Measurements from ENCODE around the gene REN. TPM values are rescaled to one million over a fixed set of nuclear protein-coding genes. Genes with fewer than 3 reads are reported as not detected.

Gene REN
- total and polyA plus RNA-seq, 11 donors = not detected

DNA sequence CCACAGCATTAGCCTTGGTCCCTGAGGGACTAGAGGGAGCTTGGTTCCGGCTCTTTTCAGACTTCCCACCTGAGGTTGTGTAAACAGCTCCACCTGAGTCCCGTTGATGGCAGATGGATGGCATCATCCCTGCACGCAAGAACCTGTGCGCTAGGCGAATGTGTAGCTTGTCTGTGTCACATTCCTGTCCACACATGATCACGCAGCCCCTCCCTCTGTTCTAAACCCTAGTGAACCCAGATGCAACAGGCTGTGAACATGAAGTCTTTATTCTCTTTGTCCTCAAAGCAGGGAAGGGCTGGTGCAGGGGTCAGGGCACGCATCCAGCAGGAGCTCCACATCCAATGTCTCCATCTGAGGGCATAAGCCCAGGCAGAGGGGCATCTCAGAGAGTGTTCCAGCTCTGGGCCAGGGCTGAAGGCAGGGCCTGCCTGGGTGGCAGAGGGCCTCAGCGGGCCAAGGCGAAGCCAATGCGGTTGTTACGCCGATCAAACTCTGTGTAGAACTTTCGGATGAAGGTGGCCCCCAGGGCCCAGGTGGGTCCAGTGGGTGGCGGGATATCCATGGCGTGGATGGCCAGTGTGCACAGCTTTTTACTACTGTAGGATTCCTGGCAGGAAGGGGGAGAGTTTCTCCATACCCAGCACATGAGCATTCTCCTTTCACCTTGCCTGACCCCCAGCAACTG lies 11.4 kb downstream of the REN start:
- H3K27me3 ChIP-seq = peaks cover 0 to 10% (median 0%) of the 10 kb centered on the region in 9 donors
- ATAC-seq (no peak), DNase-seq (peak in 1 of 5 donors; percentile 13)
- TF ChIP-seq, protein P1, sequence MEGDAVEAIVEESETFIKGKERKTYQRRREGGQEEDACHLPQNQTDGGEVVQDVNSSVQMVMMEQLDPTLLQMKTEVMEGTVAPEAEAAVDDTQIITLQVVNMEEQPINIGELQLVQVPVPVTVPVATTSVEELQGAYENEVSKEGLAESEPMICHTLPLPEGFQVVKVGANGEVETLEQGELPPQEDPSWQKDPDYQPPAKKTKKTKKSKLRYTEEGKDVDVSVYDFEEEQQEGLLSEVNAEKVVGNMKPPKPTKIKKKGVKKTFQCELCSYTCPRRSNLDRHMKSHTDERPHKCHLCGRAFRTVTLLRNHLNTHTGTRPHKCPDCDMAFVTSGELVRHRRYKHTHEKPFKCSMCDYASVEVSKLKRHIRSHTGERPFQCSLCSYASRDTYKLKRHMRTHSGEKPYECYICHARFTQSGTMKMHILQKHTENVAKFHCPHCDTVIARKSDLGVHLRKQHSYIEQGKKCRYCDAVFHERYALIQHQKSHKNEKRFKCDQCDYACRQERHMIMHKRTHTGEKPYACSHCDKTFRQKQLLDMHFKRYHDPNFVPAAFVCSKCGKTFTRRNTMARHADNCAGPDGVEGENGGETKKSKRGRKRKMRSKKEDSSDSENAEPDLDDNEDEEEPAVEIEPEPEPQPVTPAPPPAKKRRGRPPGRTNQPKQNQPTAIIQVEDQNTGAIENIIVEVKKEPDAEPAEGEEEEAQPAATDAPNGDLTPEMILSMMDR (IDR thresholded peaks at IDR 0.05) = no peak
- TF ChIP-seq POLR2A (IDR thresholded peaks at IDR 0.05) = no peak
- intact Hi-C loops (cut with DNase I) = no loop called here
- H3K36me3 ChIP-seq = no peaks in the 10 kb centered on the region
- no peak overlapping the region for H3K4me3 ChIP-seq
- H3K9me3 ChIP-seq = no peaks in the 10 kb centered on the region
- no peak overlapping the region for H3K27ac ChIP-seq
- 90 to 92% (median 91%) methylated on average over 15 of the region's 15 CpGs for WGBS, 4 donors
- peaks cover 0 to 27% (median 10%) of the 10 kb centered on the region in 12 donors for H3K4me1 ChIP-seq

GRCh38 chr1:204153667-204154066 lies 12.5 kb downstream of the REN start:
- ATAC-seq (no peak), DNase-seq (peak in 1 of 5 donors; percentile 2)
- H3K4me3 ChIP-seq = no peak overlapping the region
- TF ChIP-seq, protein P1 (IDR thresholded peaks at IDR 0.05) = no peak
- TF ChIP-seq POLR2A (IDR thresholded peaks at IDR 0.05) = no peak
- peaks cover 0 to 27% (median 10%) of the 10 kb centered on the region in 12 donors for H3K4me1 ChIP-seq
- H3K27me3 ChIP-seq = peaks cover 0 to 10% (median 0%) of the 10 kb centered on the region in 9 donors
- no peaks in the 10 kb centered on the region for H3K9me3 ChIP-seq
- H3K27ac ChIP-seq = no peak overlapping the region
- H3K36me3 ChIP-seq = no peaks in the 10 kb centered on the region
- WGBS, 4 donors = 88 to 91% (median 90%) methylated on average over 4 to 5 of the region's 5 CpGs
- intact Hi-C loops (cut with DNase I) = no loop called here

- intact Hi-C loops (cut with DNase I) = no loop called here
- WGBS, 4 donors = 30 to 71% (median 47%) methylated on average over 10 to 25 of the region's 25 CpGs
- Histone ChIP-seq H3K36me3 (no peaks in the 10 kb centered on the region), H3K4me3 (peak overlapping the region; percentile 42 to 89 (median 70)), H3K27ac (peak overlapping the region in 6 of 12 donors; percentile 17 to 78 (median 64)), H3K4me1 (peaks cover 0 to 27% (median 10%) of the 10 kb centered on the region in 12 donors), H3K9me3 (no peaks in the 10 kb centered on the region), H3K27me3 (peaks cover 0 to 10% (median 0%) of the 10 kb centered on the region in 9 donors)
- DNase-seq (peak in 1 of 5 donors; percentile 28), ATAC-seq (peak in 1 of 4 donors; percentile 6)
- TF ChIP-seq, protein P1 (IDR thresholded peaks at IDR 0.05) = no peak
- TF ChIP-seq POLR2A (IDR thresholded peaks at IDR 0.05) = no peak
Measured at GRCh38 chr1:204152310-204153044, 13.7 kb downstream of the REN start.

Measured in heart left ventricle (tissue), 16 donors.